Measurements from ENCODE around the gene FOXB2. TPM values are rescaled to one million over a fixed set of nuclear protein-coding genes. Genes with fewer than 3 reads are reported as not detected.

The FOXB2 gene
- total RNA-seq, 1 donor from 2014 or later: not detected

GRCh38 chr9:77063645-77064285, 44.3 kb downstream of the FOXB2 start:
- intact Hi-C loops (cut with DNase I): no loop called here
- no peak for DNase-seq
- ATAC-seq: no peak
- Histone ChIP-seq H3K27ac (no peak overlapping the region), H3K4me3 (no peak overlapping the region), H3K4me1 (no peaks in the 10 kb centered on the region), H3K9me3 (no peaks in the 10 kb centered on the region), H3K27me3 (ENCODE audit: low read depth) (peaks cover 4% of the 10 kb centered on the region), H3K36me3 (no peaks in the 10 kb centered on the region)
- no peak for TF ChIP-seq CTCF (IDR thresholded peaks at IDR 0.05)

- H3K9me3 ChIP-seq: no peaks in the 10 kb centered on the region
- H3K4me3 ChIP-seq: no peak overlapping the region
- peaks cover 4% of the 10 kb centered on the region for H3K27me3 ChIP-seq (ENCODE audit: low read depth)
- no peak for DNase-seq
- no peak for ATAC-seq
- TF ChIP-seq CTCF (IDR thresholded peaks at IDR 0.05): no peak
- H3K27ac ChIP-seq: no peak overlapping the region
- no peaks in the 10 kb centered on the region for H3K4me1 ChIP-seq
- no peaks in the 10 kb centered on the region for H3K36me3 ChIP-seq
- intact Hi-C loops (cut with DNase I): no loop called here
These were observed 46.9 kb downstream of the FOXB2 start for GRCh38 chr9:77066388-77066787.

Other genes starting within 250 kb of the FOXB2 start
- gene PRUNE2, start 113.5 kb upstream of the FOXB2 start, total RNA-seq: 13.6 TPM
- 37.8 TPM for gene VPS13A, start 157.9 kb downstream of the FOXB2 start, total RNA-seq

Measured in lower lobe of right lung (tissue), 2 donors.